NOMO-1 treated with dmso at 0.1 percent for 144 hours (cell line): ENCODE measurements around the gene SPOCK2.

Source experiments
- DNase-seq: peaks from one replicate; lab custom pipeline; 2025; ENCODE audit not compliant: unreplicated experiment; lab: John Stamatoyannopoulos, UW

SPOCK2 gene

GRCh38 chr10:72013202-72013945, 75.0 kb downstream of the SPOCK2 start:
- DNase-seq, result no peak

GRCh38 chr10:72012796-72013195, 75.6 kb downstream of the SPOCK2 start:
- DNase-seq, result no peak

DNA sequence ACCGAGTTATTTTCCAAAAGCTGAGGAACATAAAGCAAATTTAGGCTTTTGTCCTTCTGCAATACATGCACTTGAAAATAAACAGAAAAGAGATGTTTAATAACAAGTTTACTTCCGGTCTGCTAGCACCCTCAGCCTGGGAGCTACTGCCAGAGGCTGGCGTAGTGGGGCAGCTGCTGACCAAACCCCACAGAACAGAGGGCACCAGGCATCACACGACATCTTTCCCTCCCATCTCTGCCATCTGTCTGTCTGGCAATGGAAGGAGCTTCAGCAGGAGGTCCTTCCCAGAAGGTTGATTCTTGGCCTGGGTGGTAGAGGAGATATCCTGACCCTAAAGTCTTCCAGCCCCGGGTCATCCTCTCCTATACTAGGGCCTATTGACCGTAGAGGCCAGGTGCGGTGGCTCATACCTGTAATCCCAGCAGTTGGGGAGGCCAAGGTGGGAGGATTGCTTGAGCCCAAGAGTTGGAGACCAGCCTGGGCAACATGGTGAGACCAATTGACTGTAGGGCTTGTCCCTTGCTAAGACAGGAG, 76.3 kb downstream of the SPOCK2 start:
- DNase-seq, result no peak

- DNase-seq, result no peak
Measured at GRCh38 chr10:72011468-72011867, 76.9 kb downstream of the SPOCK2 start.

GRCh38 chr10:72011016-72011415, 77.3 kb downstream of the SPOCK2 start:
- DNase-seq, result no peak

GRCh38 chr10:72010234-72010973, 77.9 kb downstream of the SPOCK2 start:
- no peak for DNase-seq

- no peak for DNase-seq
Measured at GRCh38 chr10:72009425-72010081, 78.8 kb downstream of the SPOCK2 start.

DNA sequence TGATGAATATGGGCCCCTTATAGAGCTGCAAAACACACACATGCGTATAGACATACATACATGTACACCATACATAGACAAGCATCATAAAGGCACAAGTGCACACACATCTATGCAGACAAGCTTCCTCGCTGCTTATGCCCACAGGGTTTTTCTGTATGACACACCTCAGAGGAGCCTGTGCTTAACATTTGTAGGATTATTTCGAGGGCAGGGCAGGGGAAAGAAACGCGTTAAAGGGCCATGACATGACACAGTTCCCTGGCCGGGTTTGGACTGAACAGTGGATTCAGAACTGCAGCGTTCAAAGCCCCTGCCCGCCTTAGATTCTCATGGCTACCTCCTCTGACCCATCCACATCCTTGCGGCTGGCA, 79.3 kb downstream of the SPOCK2 start:
- DNase-seq, result no peak
